Measurements from ENCODE around the gene RTRAF. TPM values are rescaled to one million over a fixed set of nuclear protein-coding genes. Genes with fewer than 3 reads are reported as not detected.

Gene RTRAF
- total and polyA plus RNA-seq, 9 of the 15 experiments (the other 6 are each of a cell fraction or from before 2014, with no cell fraction given), result 126 to 204 (median 155) TPM

DNA sequence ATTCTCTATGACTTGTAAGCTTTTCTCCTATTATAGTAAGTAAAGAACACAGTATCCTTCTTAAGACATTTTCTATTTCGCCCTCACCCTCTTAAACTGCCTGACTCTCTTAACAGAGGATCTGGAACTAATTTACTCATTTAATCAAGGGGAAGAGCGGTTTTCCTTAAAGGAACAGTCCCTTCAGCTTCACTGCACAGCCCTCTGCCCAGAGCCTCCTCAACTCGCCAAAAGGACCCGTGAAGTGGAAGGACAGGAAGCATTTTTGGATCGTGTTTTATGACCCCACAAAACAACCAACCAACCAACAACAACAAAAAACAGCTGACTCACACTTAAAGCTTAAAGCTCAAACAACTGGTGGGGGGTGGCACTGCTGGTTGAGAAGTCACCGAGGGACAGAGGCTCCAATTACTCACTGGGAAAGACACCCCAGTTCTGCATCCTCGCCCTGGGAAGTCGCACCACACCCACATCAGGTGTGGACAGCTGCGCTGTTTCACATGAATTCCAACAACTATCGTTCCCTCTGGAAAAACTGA lies 43.8 kb downstream of the RTRAF start (continued):
- TF ChIP-seq ILK (tag; IDR thresholded peaks at IDR 0.05; ENCODE audit: borderline replicate concordance, low read depth), result no peak
- TF ChIP-seq NFE2 (IDR thresholded peaks at IDR 0.05; ENCODE audit: low read depth), result peak; percentile 55; the same call in 1 of the 2 replicates
- no peak for TF ChIP-seq NCOR1 (IDR thresholded peaks at IDR 0.05)
- TF ChIP-seq, protein P1, sequence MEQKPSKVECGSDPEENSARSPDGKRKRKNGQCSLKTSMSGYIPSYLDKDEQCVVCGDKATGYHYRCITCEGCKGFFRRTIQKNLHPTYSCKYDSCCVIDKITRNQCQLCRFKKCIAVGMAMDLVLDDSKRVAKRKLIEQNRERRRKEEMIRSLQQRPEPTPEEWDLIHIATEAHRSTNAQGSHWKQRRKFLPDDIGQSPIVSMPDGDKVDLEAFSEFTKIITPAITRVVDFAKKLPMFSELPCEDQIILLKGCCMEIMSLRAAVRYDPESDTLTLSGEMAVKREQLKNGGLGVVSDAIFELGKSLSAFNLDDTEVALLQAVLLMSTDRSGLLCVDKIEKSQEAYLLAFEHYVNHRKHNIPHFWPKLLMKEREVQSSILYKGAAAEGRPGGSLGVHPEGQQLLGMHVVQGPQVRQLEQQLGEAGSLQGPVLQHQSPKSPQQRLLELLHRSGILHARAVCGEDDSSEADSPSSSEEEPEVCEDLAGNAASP (IDR thresholded peaks at IDR 0.05), result no peak
- peak; percentile 87 for TF ChIP-seq ZNF316 (IDR thresholded peaks at IDR 0.05)
- no peak for TF ChIP-seq PRMT5 (CRISPR knock-in tag; IDR thresholded peaks at IDR 0.05)
- TF ChIP-seq, protein P2, sequence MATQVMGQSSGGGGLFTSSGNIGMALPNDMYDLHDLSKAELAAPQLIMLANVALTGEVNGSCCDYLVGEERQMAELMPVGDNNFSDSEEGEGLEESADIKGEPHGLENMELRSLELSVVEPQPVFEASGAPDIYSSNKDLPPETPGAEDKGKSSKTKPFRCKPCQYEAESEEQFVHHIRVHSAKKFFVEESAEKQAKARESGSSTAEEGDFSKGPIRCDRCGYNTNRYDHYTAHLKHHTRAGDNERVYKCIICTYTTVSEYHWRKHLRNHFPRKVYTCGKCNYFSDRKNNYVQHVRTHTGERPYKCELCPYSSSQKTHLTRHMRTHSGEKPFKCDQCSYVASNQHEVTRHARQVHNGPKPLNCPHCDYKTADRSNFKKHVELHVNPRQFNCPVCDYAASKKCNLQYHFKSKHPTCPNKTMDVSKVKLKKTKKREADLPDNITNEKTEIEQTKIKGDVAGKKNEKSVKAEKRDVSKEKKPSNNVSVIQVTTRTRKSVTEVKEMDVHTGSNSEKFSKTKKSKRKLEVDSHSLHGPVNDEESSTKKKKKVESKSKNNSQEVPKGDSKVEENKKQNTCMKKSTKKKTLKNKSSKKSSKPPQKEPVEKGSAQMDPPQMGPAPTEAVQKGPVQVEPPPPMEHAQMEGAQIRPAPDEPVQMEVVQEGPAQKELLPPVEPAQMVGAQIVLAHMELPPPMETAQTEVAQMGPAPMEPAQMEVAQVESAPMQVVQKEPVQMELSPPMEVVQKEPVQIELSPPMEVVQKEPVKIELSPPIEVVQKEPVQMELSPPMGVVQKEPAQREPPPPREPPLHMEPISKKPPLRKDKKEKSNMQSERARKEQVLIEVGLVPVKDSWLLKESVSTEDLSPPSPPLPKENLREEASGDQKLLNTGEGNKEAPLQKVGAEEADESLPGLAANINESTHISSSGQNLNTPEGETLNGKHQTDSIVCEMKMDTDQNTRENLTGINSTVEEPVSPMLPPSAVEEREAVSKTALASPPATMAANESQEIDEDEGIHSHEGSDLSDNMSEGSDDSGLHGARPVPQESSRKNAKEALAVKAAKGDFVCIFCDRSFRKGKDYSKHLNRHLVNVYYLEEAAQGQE (IDR thresholded peaks at IDR 0.05; ENCODE audit: borderline replicate concordance), result no peak
- TF ChIP-seq, protein P2 (CRISPR knock-in tag; IDR thresholded peaks at IDR 0.05; ENCODE audit: low read depth), result no peak
- TF ChIP-seq RUNX1 (IDR thresholded peaks at IDR 0.05; ENCODE audit: low read depth), result no peak
- no peak for TF ChIP-seq ZNF263 (CRISPR knock-in tag; IDR thresholded peaks at IDR 0.05; ENCODE audit: borderline replicate concordance)
- TF ChIP-seq HEY1 (CRISPR knock-in tag; IDR thresholded peaks at IDR 0.05; ENCODE audit: borderline replicate concordance), result no peak
- TF ChIP-seq HOXB6 (CRISPR knock-in tag; IDR thresholded peaks at IDR 0.05; ENCODE audit: borderline replicate concordance), result no peak
- TF ChIP-seq MEF2A (IDR thresholded peaks at IDR 0.05; ENCODE audit: control insufficient read depth, low read depth, low read length), result no peak
- TF ChIP-seq ZKSCAN3 (CRISPR knock-in tag; IDR thresholded peaks at IDR 0.05), result no peak
- TF ChIP-seq, protein P3, sequence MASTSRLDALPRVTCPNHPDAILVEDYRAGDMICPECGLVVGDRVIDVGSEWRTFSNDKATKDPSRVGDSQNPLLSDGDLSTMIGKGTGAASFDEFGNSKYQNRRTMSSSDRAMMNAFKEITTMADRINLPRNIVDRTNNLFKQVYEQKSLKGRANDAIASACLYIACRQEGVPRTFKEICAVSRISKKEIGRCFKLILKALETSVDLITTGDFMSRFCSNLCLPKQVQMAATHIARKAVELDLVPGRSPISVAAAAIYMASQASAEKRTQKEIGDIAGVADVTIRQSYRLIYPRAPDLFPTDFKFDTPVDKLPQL (IDR thresholded peaks at IDR 0.05; ENCODE audit: extremely low read depth, insufficient read length), result no peak
- no peak for TF ChIP-seq TCF7 (IDR thresholded peaks at IDR 0.05; ENCODE audit: borderline replicate concordance)
- TF ChIP-seq NFYB (IDR thresholded peaks at IDR 0.05; ENCODE audit: extremely low read depth, insufficient read length), result no peak
- peak; percentile 77 for TF ChIP-seq MAFG (tag; conservative IDR thresholded peaks at IDR 0.05)
- TF ChIP-seq L3MBTL2 (IDR thresholded peaks at IDR 0.05), result no peak
- TF ChIP-seq ZNF134 (CRISPR knock-in tag; conservative IDR thresholded peaks at IDR 0.05), result no peak
- TF ChIP-seq MAFF (IDR thresholded peaks at IDR 0.05; ENCODE audit: low read length), result peak; percentile 18; the same call in 1 of the 2 replicates
- TF ChIP-seq NCOA1 (IDR thresholded peaks at IDR 0.05; ENCODE audit: low read depth), result no peak

Data from K562 (cell line).